ENCODE measurements around the gene APBB2.

The APBB2 gene

DNA sequence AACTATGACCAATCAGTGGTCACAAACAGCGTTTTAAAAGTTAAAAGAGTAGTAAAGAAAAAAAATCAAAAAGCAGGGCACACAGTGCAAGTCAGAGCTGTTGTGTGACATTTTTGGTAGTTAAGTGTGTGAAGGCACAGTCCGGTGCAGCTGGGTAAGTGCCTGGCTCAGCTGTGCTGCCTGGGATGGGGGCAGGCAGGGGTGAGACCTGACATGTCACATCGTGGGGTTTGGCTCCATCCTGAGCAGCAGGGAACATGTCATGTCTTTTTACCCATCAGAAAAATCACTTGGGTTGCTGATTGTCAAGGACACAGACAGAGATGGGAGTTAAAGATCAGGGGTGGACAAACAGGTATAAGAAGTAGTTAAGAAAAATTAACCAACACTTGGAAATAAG lies 339.4 kb downstream of the APBB2 start:
- TF ChIP-seq, protein P1, sequence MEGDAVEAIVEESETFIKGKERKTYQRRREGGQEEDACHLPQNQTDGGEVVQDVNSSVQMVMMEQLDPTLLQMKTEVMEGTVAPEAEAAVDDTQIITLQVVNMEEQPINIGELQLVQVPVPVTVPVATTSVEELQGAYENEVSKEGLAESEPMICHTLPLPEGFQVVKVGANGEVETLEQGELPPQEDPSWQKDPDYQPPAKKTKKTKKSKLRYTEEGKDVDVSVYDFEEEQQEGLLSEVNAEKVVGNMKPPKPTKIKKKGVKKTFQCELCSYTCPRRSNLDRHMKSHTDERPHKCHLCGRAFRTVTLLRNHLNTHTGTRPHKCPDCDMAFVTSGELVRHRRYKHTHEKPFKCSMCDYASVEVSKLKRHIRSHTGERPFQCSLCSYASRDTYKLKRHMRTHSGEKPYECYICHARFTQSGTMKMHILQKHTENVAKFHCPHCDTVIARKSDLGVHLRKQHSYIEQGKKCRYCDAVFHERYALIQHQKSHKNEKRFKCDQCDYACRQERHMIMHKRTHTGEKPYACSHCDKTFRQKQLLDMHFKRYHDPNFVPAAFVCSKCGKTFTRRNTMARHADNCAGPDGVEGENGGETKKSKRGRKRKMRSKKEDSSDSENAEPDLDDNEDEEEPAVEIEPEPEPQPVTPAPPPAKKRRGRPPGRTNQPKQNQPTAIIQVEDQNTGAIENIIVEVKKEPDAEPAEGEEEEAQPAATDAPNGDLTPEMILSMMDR (IDR thresholded peaks at IDR 0.05; ENCODE audit: borderline replicate concordance, control extremely low read depth, extremely low read depth, insufficient read depth, missing control alignments): no peak
- in situ Hi-C loops (cut with MboI; ENCODE audit: low sequenced_read_pairs, unreplicated experiment): no loop called here
- no peak for DNase-seq (ENCODE audit: low spot score)

DNA sequence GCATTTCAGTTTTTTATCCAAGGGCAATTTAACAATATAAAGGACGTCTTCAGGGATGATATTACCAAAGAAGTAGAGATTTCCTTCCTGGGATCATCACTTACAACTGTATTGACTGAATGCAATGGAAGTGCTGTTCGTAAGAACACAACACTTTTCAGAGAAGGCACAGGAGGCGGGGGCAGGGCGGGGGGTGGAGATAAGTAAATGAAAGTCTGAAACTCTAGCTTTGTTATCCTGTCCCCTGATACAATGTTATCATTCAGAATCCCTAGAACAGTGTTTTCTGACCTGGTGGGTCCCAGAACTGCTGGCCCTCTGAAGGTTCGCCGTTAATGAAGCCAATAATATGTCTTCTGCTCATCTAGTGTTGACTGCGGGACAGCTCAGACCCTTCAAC lies 340.0 kb downstream of the APBB2 start:
- in situ Hi-C loops (cut with MboI; ENCODE audit: low sequenced_read_pairs, unreplicated experiment): no loop called here
- DNase-seq (ENCODE audit: low spot score): no peak
- TF ChIP-seq, protein P1 (IDR thresholded peaks at IDR 0.05; ENCODE audit: borderline replicate concordance, control extremely low read depth, extremely low read depth, insufficient read depth, missing control alignments): no peak

DNA sequence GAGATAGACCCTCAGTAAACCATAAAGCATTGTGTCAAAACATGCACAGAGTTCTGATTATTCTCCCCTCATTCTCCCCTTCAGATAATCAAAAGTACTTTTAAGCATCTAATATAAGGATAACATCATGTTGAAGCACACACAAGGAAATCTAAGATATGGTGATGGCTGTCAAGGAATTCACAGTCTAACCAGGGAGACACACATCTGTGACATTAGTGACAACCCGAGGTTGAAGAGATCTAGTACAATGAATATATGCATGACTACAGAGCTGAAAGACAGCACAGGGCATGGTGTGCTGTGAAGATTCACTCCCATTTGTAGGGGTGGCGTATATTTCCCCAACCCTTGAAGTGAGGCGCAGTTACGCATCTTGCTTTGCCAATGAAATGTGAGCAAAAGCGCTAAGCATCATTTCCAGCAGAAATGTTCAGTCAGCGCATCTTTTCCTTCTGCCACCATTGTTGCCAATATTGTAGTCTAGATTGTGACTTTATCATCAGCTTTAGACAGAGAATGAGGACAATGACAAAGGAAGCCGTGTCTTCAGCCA lies 342.6 kb downstream of the APBB2 start:
- in situ Hi-C loops (cut with MboI; ENCODE audit: low sequenced_read_pairs, unreplicated experiment): no loop called here
- DNase-seq (ENCODE audit: low spot score): no peak
- TF ChIP-seq, protein P1 (IDR thresholded peaks at IDR 0.05; ENCODE audit: borderline replicate concordance, control extremely low read depth, extremely low read depth, insufficient read depth, missing control alignments): no peak

DNA sequence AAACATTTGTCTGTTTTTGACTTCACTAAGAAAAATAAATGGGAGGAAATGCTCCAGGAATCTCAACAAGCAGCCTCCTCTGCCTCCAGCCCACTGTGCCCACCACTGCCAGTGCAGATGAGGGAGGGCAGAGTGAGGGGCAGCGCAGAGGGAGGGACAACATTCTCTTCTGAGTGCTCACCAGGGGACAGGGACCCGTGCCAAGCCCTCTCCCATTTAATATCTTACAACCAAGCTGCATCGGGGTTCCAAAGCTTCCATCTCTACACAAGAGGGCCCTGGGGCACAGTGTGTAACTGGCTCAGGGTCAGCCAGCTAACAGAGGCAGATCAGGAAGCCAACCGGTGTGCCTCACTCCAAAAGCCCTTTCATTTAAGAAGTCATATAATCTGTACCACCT lies 344.2 kb downstream of the APBB2 start:
- in situ Hi-C loops (cut with MboI; ENCODE audit: low sequenced_read_pairs, unreplicated experiment): no loop called here
- TF ChIP-seq, protein P1 (IDR thresholded peaks at IDR 0.05; ENCODE audit: borderline replicate concordance, control extremely low read depth, extremely low read depth, insufficient read depth, missing control alignments): no peak
- no peak for DNase-seq (ENCODE audit: low spot score)

DNA sequence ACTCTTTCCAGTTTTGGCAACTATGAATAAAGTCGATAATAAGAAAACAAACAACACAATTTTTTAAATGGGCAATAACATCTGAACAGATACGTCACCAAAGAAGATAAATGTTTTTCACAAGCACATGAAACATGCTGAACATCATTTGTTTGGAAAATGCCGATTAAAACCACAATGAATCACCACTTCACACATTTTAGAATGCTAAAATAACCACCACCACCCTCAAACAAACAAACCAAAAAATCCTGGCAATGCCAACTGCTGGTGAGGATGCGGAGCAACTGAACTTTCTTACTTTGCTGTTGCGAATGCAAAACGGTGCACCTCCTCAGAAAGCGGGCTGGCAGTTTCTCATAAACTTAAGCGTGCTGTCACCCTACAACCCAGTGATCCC lies 348.6 kb downstream of the APBB2 start:
- in situ Hi-C loops (cut with MboI; ENCODE audit: low sequenced_read_pairs, unreplicated experiment): no loop called here
- no peak for DNase-seq (ENCODE audit: low spot score)
- TF ChIP-seq, protein P1 (IDR thresholded peaks at IDR 0.05; ENCODE audit: borderline replicate concordance, control extremely low read depth, extremely low read depth, insufficient read depth, missing control alignments): no peak

DNA sequence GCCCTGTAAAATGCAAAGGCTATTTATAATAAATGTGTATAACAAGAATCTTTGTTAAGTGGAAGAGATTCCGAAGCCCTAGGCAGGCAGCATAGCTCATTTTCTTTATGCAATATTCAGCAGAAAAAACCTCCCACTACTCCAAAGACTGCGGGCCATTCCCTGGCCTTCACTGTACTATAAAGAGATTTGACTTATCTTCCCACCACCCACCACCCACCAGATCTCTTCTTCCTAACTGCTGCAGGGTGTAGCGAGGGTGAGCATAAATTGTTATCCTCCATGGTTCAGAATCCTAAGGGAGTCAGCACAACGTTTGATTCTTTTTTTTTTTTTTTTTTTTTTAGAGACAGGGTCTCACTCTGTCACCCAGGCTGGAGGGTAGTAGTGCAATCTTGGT lies 349.8 kb downstream of the APBB2 start:
- TF ChIP-seq, protein P1 (IDR thresholded peaks at IDR 0.05; ENCODE audit: borderline replicate concordance, control extremely low read depth, extremely low read depth, insufficient read depth, missing control alignments): no peak
- DNase-seq (ENCODE audit: low spot score): no peak
- in situ Hi-C loops (cut with MboI; ENCODE audit: low sequenced_read_pairs, unreplicated experiment): no loop called here

DNA sequence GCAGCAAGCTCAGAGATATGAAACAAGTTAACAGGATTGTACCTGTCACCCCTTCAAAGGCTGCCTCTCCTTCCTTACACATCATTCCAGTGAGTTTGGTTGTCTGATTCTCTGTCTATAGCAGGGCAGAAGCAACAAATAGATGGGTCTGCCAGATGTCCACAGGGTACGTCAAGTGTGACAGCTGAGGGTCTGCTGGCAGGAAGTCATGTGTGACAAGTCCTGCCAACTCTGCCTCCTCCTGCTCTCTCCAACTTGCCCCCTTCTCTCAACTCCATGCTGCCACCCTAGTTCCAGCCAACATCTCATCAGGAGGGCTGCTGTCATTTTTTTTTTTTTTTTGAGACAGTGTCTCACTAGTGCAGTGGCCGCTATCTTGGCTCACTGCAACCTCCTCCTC lies 355.4 kb downstream of the APBB2 start:
- no peak for DNase-seq (ENCODE audit: low spot score)
- in situ Hi-C loops (cut with MboI; ENCODE audit: low sequenced_read_pairs, unreplicated experiment): no loop called here
- TF ChIP-seq, protein P1 (IDR thresholded peaks at IDR 0.05; ENCODE audit: borderline replicate concordance, control extremely low read depth, extremely low read depth, insufficient read depth, missing control alignments): no peak

All from GM13976 (cell line).